GM12878 (cell line): ENCODE measurements around the gene RTN4R.
"Not testable (repeated sequence)": the region's sequence is repeated elsewhere in the genome, so short reads cannot be mapped to it uniquely, and the experiment has no call there.

ENCODE experiments used
- CBX5 ChIP-seq: sonication (generic); IDR thresholded peaks from 2 replicates; pipeline ENCODE4 v1.6.1; 2016; ENCODE audit warnings: low read depth, moderate library complexity, mild to moderate bottlenecking, inconsistent platforms
- EP300 ChIP-seq, 2 experiments: fragments of 150-350 bp in 1 of 2; IDR thresholded peaks; 2 replicates each; pipeline ENCODE4 v1.6.1; 2011 to 2012; ENCODE audit warnings: low read depth in 2 of 2, low read length in 2 of 2, borderline replicate concordance in 1 of 2, improper control_type of control experiment in 1 of 2, inconsistent platforms in 1 of 2; ENCODE audit not compliant: control insufficient read depth in 1 of 2
- EZH2 ChIP-seq: IDR thresholded peaks from 2 replicates; pipeline ENCODE4 v1.6.1; 2012; ENCODE audit warnings: low read depth, mild to moderate bottlenecking, control low read depth, inconsistent platforms, low read length, borderline replicate concordance; ENCODE audit not compliant: control insufficient read depth
- JUND ChIP-seq: IDR thresholded peaks from 2 replicates; pipeline ENCODE4 v1.6.1; 2012; ENCODE audit warnings: low read depth, mild to moderate bottlenecking, low read length, improper control_type of control experiment, moderate library complexity
- NRF1 ChIP-seq: conservative IDR thresholded peaks from 2 replicates; pipeline ENCODE4 v1.6.1; 2011; ENCODE audit warnings: mild to moderate bottlenecking, low read depth, low read length, improper control_type of control experiment
- POLR2A ChIP-seq: IDR thresholded peaks from 2 replicates; pipeline ENCODE4 v1.6.1; 2011; ENCODE audit warnings: low read depth, mild to moderate bottlenecking, low read length
- SP1 ChIP-seq: IDR thresholded peaks from one replicate; pipeline ENCODE4 v1.6.1; 2011; ENCODE audit warnings: low read depth, low read length
- YY1 ChIP-seq: IDR thresholded peaks from 2 replicates; pipeline ENCODE4 v1.6.1; 2011; ENCODE audit warnings: low read depth, mild to moderate bottlenecking, low read length
- TF ChIP-seq, protein P1 (sequence below): IDR thresholded peaks from 2 replicates; pipeline ENCODE4 v1.6.1; 2012; ENCODE audit warnings: mild to moderate bottlenecking, low read depth, low read length

DNA sequence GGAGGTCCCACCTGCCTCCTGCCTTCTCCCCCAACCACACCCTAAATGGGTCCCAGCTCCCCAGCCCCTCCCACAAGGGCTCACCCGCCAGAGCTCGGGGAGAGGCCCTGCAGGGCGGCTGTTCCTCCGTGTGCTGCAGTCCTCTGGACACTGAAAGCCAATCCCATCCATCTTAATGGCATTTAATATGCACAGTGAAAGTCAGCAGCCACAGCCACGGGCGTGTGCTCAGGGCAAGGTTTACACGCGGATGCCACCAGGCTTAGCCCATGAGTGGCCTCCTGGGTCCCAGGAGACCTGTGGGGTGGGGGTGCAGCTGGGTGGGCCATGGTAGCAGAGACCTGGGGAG, 18.2 kb upstream of the RTN4R start:
- not testable (repeated sequence) for TF ChIP-seq POLR2A; CBX5; EP300 (IDR thresholded peaks at IDR 0.05; ENCODE audit: borderline replicate concordance in 1 of 2, control insufficient read depth in 1 of 2, low read depth in 2 of 2, low read length in 2 of 2); NRF1; EZH2; SP1; JUND; YY1
- TF ChIP-seq, protein P1, sequence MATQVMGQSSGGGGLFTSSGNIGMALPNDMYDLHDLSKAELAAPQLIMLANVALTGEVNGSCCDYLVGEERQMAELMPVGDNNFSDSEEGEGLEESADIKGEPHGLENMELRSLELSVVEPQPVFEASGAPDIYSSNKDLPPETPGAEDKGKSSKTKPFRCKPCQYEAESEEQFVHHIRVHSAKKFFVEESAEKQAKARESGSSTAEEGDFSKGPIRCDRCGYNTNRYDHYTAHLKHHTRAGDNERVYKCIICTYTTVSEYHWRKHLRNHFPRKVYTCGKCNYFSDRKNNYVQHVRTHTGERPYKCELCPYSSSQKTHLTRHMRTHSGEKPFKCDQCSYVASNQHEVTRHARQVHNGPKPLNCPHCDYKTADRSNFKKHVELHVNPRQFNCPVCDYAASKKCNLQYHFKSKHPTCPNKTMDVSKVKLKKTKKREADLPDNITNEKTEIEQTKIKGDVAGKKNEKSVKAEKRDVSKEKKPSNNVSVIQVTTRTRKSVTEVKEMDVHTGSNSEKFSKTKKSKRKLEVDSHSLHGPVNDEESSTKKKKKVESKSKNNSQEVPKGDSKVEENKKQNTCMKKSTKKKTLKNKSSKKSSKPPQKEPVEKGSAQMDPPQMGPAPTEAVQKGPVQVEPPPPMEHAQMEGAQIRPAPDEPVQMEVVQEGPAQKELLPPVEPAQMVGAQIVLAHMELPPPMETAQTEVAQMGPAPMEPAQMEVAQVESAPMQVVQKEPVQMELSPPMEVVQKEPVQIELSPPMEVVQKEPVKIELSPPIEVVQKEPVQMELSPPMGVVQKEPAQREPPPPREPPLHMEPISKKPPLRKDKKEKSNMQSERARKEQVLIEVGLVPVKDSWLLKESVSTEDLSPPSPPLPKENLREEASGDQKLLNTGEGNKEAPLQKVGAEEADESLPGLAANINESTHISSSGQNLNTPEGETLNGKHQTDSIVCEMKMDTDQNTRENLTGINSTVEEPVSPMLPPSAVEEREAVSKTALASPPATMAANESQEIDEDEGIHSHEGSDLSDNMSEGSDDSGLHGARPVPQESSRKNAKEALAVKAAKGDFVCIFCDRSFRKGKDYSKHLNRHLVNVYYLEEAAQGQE, result not testable (repeated sequence)
